Chondrocyte (in vitro differentiated cells): Measurements from ENCODE around the gene STMN3. TPM values are rescaled to one million over a fixed set of nuclear protein-coding genes. Genes with fewer than 3 reads are reported as not detected.

Source experiments
- DNase-seq: peaks from one replicate; pipeline ENCODE4 v3.0.0; 2021; ENCODE audit warnings: mixed read lengths, low spot score
- H3K27ac Mint-ChIP-seq: one replicate; pipeline ENCODE4 v1.8.0; 2021; ENCODE audit warnings: mild to moderate bottlenecking, moderate library complexity, mixed read lengths; ENCODE audit not compliant: unreplicated experiment
- H3K27me3 Mint-ChIP-seq: 2 replicates; pipeline ENCODE4 v1.8.0; 2021; ENCODE audit warnings: low read depth, mixed read lengths
- H3K36me3 Mint-ChIP-seq: 2 replicates; pipeline ENCODE4 v1.8.0; 2021; ENCODE audit warnings: low read depth, mixed read lengths
- H3K4me1 Mint-ChIP-seq: 2 replicates; pipeline ENCODE4 v1.8.0; 2021; ENCODE audit warnings: low read depth, mild to moderate bottlenecking, mixed read lengths
- H3K4me3 Mint-ChIP-seq: one replicate; pipeline ENCODE4 v1.8.0; 2021; ENCODE audit warnings: mild to moderate bottlenecking, moderate library complexity, mixed read lengths; ENCODE audit not compliant: unreplicated experiment
- H3K9me3 Mint-ChIP-seq: 2 replicates; pipeline ENCODE4 v1.8.0; 2021; ENCODE audit warnings: low read depth, mixed read lengths
- CTCF ChIP-seq: fragments of 200-600 bp; sonication (generic); IDR thresholded peaks from 2 replicates; pipeline ENCODE4 v1.5.0; 2021; ENCODE audit warnings: antibody characterized with exemption, mild to moderate bottlenecking, moderate library complexity
- total RNA-seq: library from RNA; stranded (reverse); gene quantifications from 3 replicates; pipeline ENCODE4 v1.2.1, GENCODE V29; 2021

STMN3 gene
- total RNA-seq, 1 donor from 2014 or later, result 7.8 TPM

GRCh38 chr20:63691711-63692435 lies 38.6 kb upstream of the STMN3 start:
- no peak overlapping the region for H3K4me3 Mint-ChIP-seq
- peaks cover 5% of the 10 kb centered on the region for H3K4me1 Mint-ChIP-seq
- peaks cover 5% of the 10 kb centered on the region for H3K36me3 Mint-ChIP-seq
- no peaks in the 10 kb centered on the region for H3K9me3 Mint-ChIP-seq
- no peak for DNase-seq
- no peak for TF ChIP-seq CTCF
- no peaks in the 10 kb centered on the region for H3K27me3 Mint-ChIP-seq
- H3K27ac Mint-ChIP-seq, result no peak overlapping the region

- Mint-ChIP-seq H3K27ac (no peak overlapping the region), H3K4me1 (peaks cover 12% of the 10 kb centered on the region), H3K4me3 (no peak overlapping the region), H3K27me3 (no peaks in the 10 kb centered on the region), H3K9me3 (no peaks in the 10 kb centered on the region), H3K36me3 (peaks cover 5% of the 10 kb centered on the region)
- TF ChIP-seq CTCF, result no peak
- no peak for DNase-seq
Observed at GRCh38 chr20:63690898-63691710, 37.9 kb upstream of the STMN3 start.

GRCh38 chr20:63690003-63690897 lies 37.0 kb upstream of the STMN3 start:
- no peaks in the 10 kb centered on the region for H3K27me3 Mint-ChIP-seq
- H3K36me3 Mint-ChIP-seq, result peaks cover 5% of the 10 kb centered on the region
- H3K4me1 Mint-ChIP-seq, result peaks cover 12% of the 10 kb centered on the region
- no peak for TF ChIP-seq CTCF
- DNase-seq, result no peak
- H3K27ac Mint-ChIP-seq, result no peak overlapping the region
- no peak overlapping the region for H3K4me3 Mint-ChIP-seq
- H3K9me3 Mint-ChIP-seq, result no peaks in the 10 kb centered on the region

GRCh38 chr20:63689046-63690002 lies 36.1 kb upstream of the STMN3 start:
- no peak for DNase-seq
- no peak overlapping the region for H3K27ac Mint-ChIP-seq
- peaks cover 5% of the 10 kb centered on the region for H3K36me3 Mint-ChIP-seq
- H3K9me3 Mint-ChIP-seq, result no peaks in the 10 kb centered on the region
- peaks cover 12% of the 10 kb centered on the region for H3K4me1 Mint-ChIP-seq
- H3K4me3 Mint-ChIP-seq, result no peak overlapping the region
- TF ChIP-seq CTCF, result no peak
- H3K27me3 Mint-ChIP-seq, result no peaks in the 10 kb centered on the region
